Measurements from ENCODE around the gene RTN4RL1. TPM values are rescaled to one million over a fixed set of nuclear protein-coding genes. Genes with fewer than 3 reads are reported as not detected.

RTN4RL1 gene
- total and polyA plus RNA-seq, 9 of the 15 experiments (the other 6 are each of a cell fraction or from before 2014, with no cell fraction given): 0.04 to 0.06 (median 0.04) TPM; not detected in 5

DNA sequence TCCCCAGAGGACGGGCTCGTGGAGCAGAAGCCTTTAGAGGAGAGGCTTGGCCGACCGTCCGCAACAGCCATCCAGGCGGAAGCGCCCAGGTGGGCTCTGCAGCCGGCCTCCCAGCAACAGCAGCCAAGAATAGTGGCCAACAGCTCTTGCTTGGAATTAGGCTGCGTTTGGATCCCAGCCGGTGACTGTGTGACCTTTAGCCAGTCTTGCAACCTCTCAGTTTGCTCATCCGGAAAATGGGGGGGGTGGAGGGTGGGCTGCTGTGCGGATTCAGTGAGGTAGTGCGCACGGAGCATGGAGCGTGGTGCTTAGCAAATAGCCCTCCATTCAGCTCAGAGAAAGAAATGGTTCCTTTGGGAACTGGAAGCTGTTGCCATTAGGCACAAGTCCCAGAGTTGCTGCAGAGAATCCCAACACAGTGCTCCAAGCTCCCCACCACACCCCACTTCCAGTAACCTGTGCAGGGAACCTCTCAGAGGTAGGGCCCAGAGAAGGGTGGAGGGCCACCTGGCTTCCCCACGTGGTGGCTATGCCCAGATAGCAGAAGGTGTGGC lies 46.7 kb downstream of the RTN4RL1 start (continued):
- TF ChIP-seq ZBTB40 (IDR thresholded peaks at IDR 0.05): no peak
- no peak for TF ChIP-seq ZBTB40 (CRISPR knock-in tag; IDR thresholded peaks at IDR 0.05)
- no peak for TF ChIP-seq ZNF384 (IDR thresholded peaks at IDR 0.05; ENCODE audit: low read depth, low read length)
- TF ChIP-seq, protein P1, sequence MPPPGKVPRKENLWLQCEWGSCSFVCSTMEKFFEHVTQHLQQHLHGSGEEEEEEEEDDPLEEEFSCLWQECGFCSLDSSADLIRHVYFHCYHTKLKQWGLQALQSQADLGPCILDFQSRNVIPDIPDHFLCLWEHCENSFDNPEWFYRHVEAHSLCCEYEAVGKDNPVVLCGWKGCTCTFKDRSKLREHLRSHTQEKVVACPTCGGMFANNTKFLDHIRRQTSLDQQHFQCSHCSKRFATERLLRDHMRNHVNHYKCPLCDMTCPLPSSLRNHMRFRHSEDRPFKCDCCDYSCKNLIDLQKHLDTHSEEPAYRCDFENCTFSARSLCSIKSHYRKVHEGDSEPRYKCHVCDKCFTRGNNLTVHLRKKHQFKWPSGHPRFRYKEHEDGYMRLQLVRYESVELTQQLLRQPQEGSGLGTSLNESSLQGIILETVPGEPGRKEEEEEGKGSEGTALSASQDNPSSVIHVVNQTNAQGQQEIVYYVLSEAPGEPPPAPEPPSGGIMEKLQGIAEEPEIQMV (tag; conservative IDR thresholded peaks at IDR 0.05; ENCODE audit: low read depth): no peak
- no peak for TF ChIP-seq BRD9 (IDR thresholded peaks at IDR 0.05; ENCODE audit: low read depth, partially characterized antibody)
- TF ChIP-seq, protein P2, sequence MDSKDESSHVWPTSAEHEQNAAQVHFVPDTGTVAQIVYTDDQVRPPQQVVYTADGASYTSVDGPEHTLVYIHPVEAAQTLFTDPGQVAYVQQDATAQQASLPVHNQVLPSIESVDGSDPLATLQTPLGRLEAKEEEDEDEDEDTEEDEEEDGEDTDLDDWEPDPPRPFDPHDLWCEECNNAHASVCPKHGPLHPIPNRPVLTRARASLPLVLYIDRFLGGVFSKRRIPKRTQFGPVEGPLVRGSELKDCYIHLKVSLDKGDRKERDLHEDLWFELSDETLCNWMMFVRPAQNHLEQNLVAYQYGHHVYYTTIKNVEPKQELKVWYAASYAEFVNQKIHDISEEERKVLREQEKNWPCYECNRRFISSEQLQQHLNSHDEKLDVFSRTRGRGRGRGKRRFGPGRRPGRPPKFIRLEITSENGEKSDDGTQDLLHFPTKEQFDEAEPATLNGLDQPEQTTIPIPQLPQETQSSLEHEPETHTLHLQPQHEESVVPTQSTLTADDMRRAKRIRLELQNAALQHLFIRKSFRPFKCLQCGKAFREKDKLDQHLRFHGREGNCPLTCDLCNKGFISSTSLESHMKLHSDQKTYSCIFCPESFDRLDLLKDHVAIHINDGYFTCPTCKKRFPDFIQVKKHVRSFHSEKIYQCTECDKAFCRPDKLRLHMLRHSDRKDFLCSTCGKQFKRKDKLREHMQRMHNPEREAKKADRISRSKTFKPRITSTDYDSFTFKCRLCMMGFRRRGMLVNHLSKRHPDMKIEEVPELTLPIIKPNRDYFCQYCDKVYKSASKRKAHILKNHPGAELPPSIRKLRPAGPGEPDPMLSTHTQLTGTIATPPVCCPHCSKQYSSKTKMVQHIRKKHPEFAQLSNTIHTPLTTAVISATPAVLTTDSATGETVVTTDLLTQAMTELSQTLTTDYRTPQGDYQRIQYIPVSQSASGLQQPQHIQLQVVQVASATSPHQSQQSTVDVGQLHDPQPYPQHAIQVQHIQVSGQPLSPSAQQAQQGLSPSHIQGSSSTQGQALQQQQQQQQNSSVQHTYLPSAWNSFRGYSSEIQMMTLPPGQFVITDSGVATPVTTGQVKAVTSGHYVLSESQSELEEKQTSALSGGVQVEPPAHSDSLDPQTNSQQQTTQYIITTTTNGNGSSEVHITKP (IDR thresholded peaks at IDR 0.05; ENCODE audit: partially characterized antibody): no peak
- no peak for TF ChIP-seq ZBTB17 (CRISPR knock-in tag; IDR thresholded peaks at IDR 0.05)
